Measurements from ENCODE around the gene SPIB.

DNA sequence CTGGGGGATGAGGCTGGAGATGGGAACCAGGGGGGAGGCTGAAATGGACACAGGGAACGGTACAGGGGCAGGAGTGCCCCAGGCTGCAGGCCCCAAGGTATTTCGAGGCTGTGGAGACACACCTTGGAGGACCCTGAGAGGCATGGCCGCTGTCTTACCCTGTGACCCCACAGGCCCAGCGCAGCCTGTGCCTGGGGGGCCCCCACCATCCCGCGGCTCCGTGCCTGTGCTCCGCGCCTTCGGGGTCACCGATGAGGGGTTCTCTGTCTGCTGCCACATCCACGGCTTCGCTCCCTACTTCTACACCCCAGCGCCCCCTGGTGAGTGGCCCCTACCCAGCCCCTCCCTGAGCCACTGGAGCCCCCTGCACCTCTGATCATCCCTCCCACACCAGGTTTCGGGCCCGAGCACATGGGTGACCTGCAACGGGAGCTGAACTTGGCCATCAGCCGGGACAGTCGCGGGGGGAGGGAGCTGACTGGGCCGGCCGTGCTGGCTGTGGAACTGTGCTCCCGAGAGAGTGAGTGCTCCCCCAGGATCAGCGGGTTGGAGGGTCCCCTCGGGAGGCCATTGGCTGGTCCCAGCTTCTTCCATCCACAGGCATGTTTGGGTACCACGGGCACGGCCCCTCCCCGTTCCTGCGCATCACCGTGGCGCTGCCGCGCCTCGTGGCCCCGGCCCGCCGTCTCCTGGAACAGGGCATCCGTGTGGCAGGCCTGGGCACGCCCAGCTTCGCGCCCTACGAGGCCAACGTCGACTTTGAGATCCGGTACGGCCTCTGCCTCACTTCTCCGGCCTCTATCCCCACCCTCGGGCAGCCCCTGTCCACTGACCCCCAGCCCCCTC is 16.9 kb upstream of the SPIB start:
- TF ChIP-seq, protein P1, sequence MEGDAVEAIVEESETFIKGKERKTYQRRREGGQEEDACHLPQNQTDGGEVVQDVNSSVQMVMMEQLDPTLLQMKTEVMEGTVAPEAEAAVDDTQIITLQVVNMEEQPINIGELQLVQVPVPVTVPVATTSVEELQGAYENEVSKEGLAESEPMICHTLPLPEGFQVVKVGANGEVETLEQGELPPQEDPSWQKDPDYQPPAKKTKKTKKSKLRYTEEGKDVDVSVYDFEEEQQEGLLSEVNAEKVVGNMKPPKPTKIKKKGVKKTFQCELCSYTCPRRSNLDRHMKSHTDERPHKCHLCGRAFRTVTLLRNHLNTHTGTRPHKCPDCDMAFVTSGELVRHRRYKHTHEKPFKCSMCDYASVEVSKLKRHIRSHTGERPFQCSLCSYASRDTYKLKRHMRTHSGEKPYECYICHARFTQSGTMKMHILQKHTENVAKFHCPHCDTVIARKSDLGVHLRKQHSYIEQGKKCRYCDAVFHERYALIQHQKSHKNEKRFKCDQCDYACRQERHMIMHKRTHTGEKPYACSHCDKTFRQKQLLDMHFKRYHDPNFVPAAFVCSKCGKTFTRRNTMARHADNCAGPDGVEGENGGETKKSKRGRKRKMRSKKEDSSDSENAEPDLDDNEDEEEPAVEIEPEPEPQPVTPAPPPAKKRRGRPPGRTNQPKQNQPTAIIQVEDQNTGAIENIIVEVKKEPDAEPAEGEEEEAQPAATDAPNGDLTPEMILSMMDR (IDR thresholded peaks at IDR 0.05), result no peak
- TF ChIP-seq POLR2A (IDR thresholded peaks at IDR 0.05), result no peak
